GM12864 (cell line): ENCODE results near the gene AXIN1.

Experiments
- DNase-seq: peaks from one replicate; pipeline ENCODE4 v3.0.0-alpha.2; 2011; ENCODE audit warnings: low read depth
- H3K4me3 ChIP-seq: 2 replicates; pipeline ENCODE4 v1.5.1; 2011; ENCODE audit warnings: mild to moderate bottlenecking, low read depth, low read length, control low read depth
- CTCF ChIP-seq: IDR thresholded peaks from 2 replicates; pipeline ENCODE4 v1.5.1; 2011; ENCODE audit warnings: low read depth, mild to moderate bottlenecking, moderate library complexity, low read length, control low read depth, inconsistent platforms; ENCODE audit errors: missing control alignments

The AXIN1 gene

GRCh38 chr16:397736-398332 lies 45.3 kb upstream of the AXIN1 start:
- DNase-seq = no peak
- no peak overlapping the region; the same call in 1 of the 2 replicates for H3K4me3 ChIP-seq
- peak; percentile 17 for TF ChIP-seq CTCF

DNA sequence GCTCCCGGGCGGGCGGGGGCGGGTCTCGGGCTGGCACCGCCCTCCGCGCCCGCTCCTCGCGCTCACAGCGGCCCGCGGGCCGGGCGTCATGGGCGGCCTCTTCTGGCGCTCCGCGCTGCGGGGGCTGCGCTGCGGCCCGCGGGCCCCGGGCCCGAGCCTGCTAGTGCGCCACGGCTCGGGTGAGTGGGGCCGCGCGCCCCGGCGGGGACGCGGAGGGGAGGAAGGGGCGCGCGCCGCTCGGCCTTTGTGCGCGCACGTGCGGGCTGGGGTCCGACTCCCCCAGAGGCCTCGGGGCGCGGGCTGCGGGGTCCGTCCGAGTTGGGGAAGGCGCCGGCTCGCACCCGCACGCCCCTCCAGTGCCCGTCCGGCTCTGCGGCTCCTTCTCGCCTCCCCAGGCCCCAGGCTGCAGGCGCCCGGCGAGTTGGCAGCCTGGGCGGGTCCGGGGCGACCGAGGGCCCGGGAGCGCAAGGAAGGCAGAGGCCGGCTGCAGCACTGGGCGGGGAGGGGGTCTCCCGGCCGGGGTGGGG lies 44.7 kb upstream of the AXIN1 start, which contains the start of gene NME4:
TSS of gene NME4 (plus strand) at position 65 of the 527 bp plus-strand sequence. CDS start at position 89, 24 bp downstream.
- no peak for TF ChIP-seq CTCF
- DNase-seq = no peak
- H3K4me3 ChIP-seq = peak within 1 kb of the TSS; percentile 67

DNA sequence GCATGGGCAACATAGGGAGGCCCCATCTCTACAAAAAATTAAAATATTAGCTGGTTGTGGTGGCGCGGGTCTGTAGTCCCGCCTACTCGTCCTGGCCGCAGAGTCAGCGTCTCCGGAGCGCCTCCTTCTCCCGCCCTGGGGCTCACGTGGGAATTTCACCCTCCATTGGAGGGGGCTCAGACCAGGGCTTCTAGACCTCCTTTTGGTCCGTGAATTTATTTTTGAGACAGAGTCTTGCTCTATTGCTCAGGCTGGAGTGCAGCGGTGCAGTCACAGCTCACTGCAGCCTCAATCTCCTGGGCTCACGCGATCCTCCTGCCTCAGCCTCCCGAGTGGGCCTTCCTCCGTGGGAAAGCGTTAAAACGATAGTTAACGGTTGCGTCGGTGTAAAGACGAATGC lies 44.1 kb upstream of the AXIN1 start:
- DNase-seq = no peak
- no peak for TF ChIP-seq CTCF
- peak overlapping the region; percentile 56 for H3K4me3 ChIP-seq

DNA sequence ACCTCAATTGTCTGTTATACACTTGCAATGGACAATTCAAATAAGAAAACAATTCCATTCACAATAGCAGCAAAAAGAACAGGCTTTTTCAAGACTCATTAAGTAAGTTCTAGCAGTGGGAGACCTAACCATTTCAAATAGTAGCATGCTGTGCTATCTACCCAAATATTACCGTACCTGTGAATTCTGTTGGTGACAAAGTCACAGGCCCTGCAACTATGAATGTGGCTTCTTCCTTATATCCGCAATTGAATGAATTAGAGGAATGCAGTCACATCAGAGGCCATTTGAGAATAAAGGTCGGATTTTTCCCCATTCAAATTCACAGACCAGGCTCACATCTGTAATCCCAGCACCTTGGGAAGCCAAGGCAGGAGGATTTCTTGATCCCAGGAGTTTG lies 43.7 kb upstream of the AXIN1 start:
- no peak for DNase-seq
- H3K4me3 ChIP-seq = peak overlapping the region; percentile 56; the same call in 1 of the 2 replicates
- TF ChIP-seq CTCF = no peak

GRCh38 chr16:392450-393030 lies 40.0 kb upstream of the AXIN1 start:
- no peak for TF ChIP-seq CTCF
- no peak for DNase-seq
- H3K4me3 ChIP-seq = no peak overlapping the region

DNA sequence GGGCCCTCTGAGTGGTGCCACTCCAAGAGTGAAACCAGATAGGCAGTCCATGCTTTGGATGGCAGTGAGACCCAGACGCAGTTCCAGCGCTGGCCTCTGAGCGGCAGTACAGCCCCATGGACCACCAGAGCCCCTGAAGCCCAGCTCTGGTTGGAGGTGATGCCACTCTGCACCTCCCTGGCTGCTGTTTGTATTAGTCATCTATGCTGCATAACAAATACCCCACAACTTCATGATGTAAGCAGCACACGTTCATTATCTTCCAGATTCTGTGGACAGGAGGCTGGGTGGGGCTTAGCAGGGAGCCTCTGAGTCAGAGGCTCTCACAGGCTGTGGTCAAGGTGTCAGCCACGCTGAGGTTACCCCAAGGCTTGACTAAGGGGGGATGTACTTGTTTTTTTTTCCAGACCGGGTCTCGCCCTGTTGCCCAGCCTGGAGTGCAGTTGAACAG lies 39.4 kb upstream of the AXIN1 start:
- DNase-seq = peak; percentile 29
- no peak overlapping the region for H3K4me3 ChIP-seq
- TF ChIP-seq CTCF = peak; percentile 97
